H9 (cell line): ENCODE measurements around the gene SLC7A4. TPM values are rescaled to one million over a fixed set of nuclear protein-coding genes. Genes with fewer than 3 reads are reported as not detected.

Experiments used
- DNase-seq: peaks from one replicate; pipeline ENCODE4 v3.0.0-alpha.2; 2017
- H2AFZ ChIP-seq: one replicate; pipeline ENCODE4 v1.6.1; 2013; ENCODE audit warnings: mild to moderate bottlenecking, low read length, control low read depth, moderate library complexity
- H2AK5ac ChIP-seq: 2 replicates; pipeline ENCODE4 v1.6.1; 2013; ENCODE audit warnings: low read length, control low read depth, mixed read lengths; ENCODE audit not compliant: insufficient read length
- H2BK120ac ChIP-seq: one replicate; pipeline ENCODE4 v1.6.1; 2013; ENCODE audit warnings: low read depth, mild to moderate bottlenecking, low read length, control low read depth, inconsistent platforms; ENCODE audit not compliant: poor library complexity, severe bottlenecking
- H2BK12ac ChIP-seq: 2 replicates; pipeline ENCODE4 v1.6.1; 2013; ENCODE audit warnings: low read length, control low read depth, mixed read lengths, low read depth; ENCODE audit not compliant: insufficient read length
- H2BK15ac ChIP-seq: 2 replicates; pipeline ENCODE4 v1.6.1; 2013; ENCODE audit warnings: low read depth, low read length, control low read depth
- H2BK20ac ChIP-seq: one replicate; pipeline ENCODE4 v1.6.1; 2013; ENCODE audit warnings: low read depth, mild to moderate bottlenecking, low read length, control low read depth, inconsistent platforms; ENCODE audit not compliant: poor library complexity, severe bottlenecking
- H2BK5ac ChIP-seq: 2 replicates; pipeline ENCODE4 v1.6.1; 2013; ENCODE audit warnings: low read length, control low read depth, mixed read lengths; ENCODE audit not compliant: insufficient read length
- H3K14ac ChIP-seq: 2 replicates; pipeline ENCODE4 v1.6.1; 2013; ENCODE audit warnings: low read length, control low read depth; ENCODE audit not compliant: insufficient read depth
- H3K18ac ChIP-seq: 2 replicates; pipeline ENCODE4 v1.6.1; 2013; ENCODE audit warnings: low read depth, mild to moderate bottlenecking, mixed read lengths, low read length, control low read depth; ENCODE audit not compliant: insufficient read length
- H3K23ac ChIP-seq: 2 replicates; pipeline ENCODE4 v1.6.1; 2013; ENCODE audit warnings: low read length, control low read depth, mixed read lengths, low read depth; ENCODE audit not compliant: insufficient read length
- H3K23me2 ChIP-seq: 2 replicates; pipeline ENCODE4 v1.6.1; 2013; ENCODE audit warnings: low read depth, mild to moderate bottlenecking, mixed read lengths, low read length, control low read depth; ENCODE audit not compliant: insufficient read length, poor library complexity, severe bottlenecking
- H3K27ac ChIP-seq: 2 replicates; pipeline ENCODE4 v1.5.1; 2013; ENCODE audit warnings: low read length, control low read depth, mixed read lengths, low read depth; ENCODE audit not compliant: insufficient read length
- H3K27me3 ChIP-seq: 2 replicates; pipeline ENCODE4 v1.6.1; 2013; ENCODE audit warnings: low read length, control low read depth, inconsistent platforms; ENCODE audit not compliant: insufficient read depth
- H3K4ac ChIP-seq: 2 replicates; pipeline ENCODE4 v1.6.1; 2013; ENCODE audit warnings: low read depth, mild to moderate bottlenecking, control low read depth, inconsistent platforms, low read length, moderate library complexity
- H3K4me1 ChIP-seq: 2 replicates; pipeline ENCODE4 v1.6.1; 2013; ENCODE audit warnings: low read length, control low read depth, inconsistent platforms; ENCODE audit not compliant: insufficient read depth
- H3K4me2 ChIP-seq: 2 replicates; pipeline ENCODE4 v1.6.1; 2013; ENCODE audit warnings: low read length, control low read depth, mixed read lengths; ENCODE audit not compliant: insufficient read length, insufficient read depth
- H3K56ac ChIP-seq: 2 replicates; pipeline ENCODE4 v1.6.1; 2013; ENCODE audit warnings: low read depth, mild to moderate bottlenecking, mixed read lengths, low read length, control low read depth; ENCODE audit not compliant: insufficient read length
- H3K79me1 ChIP-seq: 2 replicates; pipeline ENCODE4 v1.6.1; 2013; ENCODE audit warnings: low read depth, mild to moderate bottlenecking, moderate library complexity, low read length, control low read depth, inconsistent platforms; ENCODE audit not compliant: insufficient read depth, poor library complexity, severe bottlenecking
- H3K79me2 ChIP-seq: 2 replicates; pipeline ENCODE4 v1.6.1; 2013; ENCODE audit warnings: low read length, control low read depth, inconsistent platforms; ENCODE audit not compliant: insufficient read depth
- H3K9ac ChIP-seq: 2 replicates; pipeline ENCODE4 v1.6.1; 2013; ENCODE audit warnings: low read length, control low read depth, mixed read lengths; ENCODE audit not compliant: insufficient read length; ENCODE audit errors: extremely low read depth
- H3K9me3 ChIP-seq: one replicate; pipeline ENCODE4 v1.6.1; 2013; ENCODE audit warnings: low read depth, low read length, inconsistent platforms; ENCODE audit not compliant: control insufficient read depth
- H3T11ph ChIP-seq: one replicate; pipeline ENCODE4 v1.6.1; 2013; ENCODE audit warnings: mild to moderate bottlenecking, low read length, control low read depth, inconsistent platforms
- H4K20me1 ChIP-seq: one replicate; pipeline ENCODE4 v1.6.1; 2013; ENCODE audit not compliant: control insufficient read depth, insufficient read length, insufficient read depth
- H4K5ac ChIP-seq: 2 replicates; pipeline ENCODE4 v1.6.1; 2013; ENCODE audit warnings: low read depth, mild to moderate bottlenecking, mixed read lengths, low read length, control low read depth; ENCODE audit not compliant: insufficient read length
- H4K8ac ChIP-seq: replicated peaks from 2 replicates; pipeline ENCODE4 v1.6.1; 2013; ENCODE audit warnings: low read length, control low read depth, mixed read lengths, low read depth; ENCODE audit not compliant: insufficient read length
- H4K91ac ChIP-seq: 2 replicates; pipeline ENCODE4 v1.6.1; 2013; ENCODE audit warnings: low read depth, mild to moderate bottlenecking, moderate library complexity, mixed read lengths, low read length, control low read depth; ENCODE audit not compliant: insufficient read length
- H3K27ac Mint-ChIP-seq, 3 experiments: 2 replicates in 2 of 3; 3 replicates in 1 of 3; pipeline ENCODE4 v1.8.0; 2020 to 2021; ENCODE audit warnings: mixed read lengths in 3 of 3, mild to moderate bottlenecking in 1 of 3, moderate library complexity in 1 of 3
- H3K27me3 Mint-ChIP-seq: 2 replicates; pipeline ENCODE4 v1.8.0; 2021; ENCODE audit warnings: low read depth, mild to moderate bottlenecking, moderate library complexity, mixed read lengths
- H3K36me3 Mint-ChIP-seq, 3 experiments: 2 replicates in 2 of 3; 3 replicates in 1 of 3; pipeline ENCODE4 v1.8.0; 2020 to 2021; ENCODE audit warnings: low read depth in 3 of 3, mixed read lengths in 3 of 3; ENCODE audit not compliant: insufficient read depth in 1 of 3
- H3K4me1 Mint-ChIP-seq, 2 experiments: 2 replicates each; pipeline ENCODE4 v1.8.0; 2020; ENCODE audit warnings: mixed read lengths in 2 of 2
- H3K4me3 Mint-ChIP-seq, 2 experiments: 2 replicates in 1 of 2; 3 replicates in 1 of 2; pipeline ENCODE4 v1.8.0; 2020 to 2021; ENCODE audit warnings: mild to moderate bottlenecking in 2 of 2, mixed read lengths in 2 of 2, moderate library complexity in 1 of 2
- H3K9me3 Mint-ChIP-seq, 2 experiments: 2 replicates in 1 of 2; 3 replicates in 1 of 2; pipeline ENCODE4 v1.8.0; 2020; ENCODE audit warnings: mild to moderate bottlenecking in 2 of 2, mixed read lengths in 2 of 2, moderate library complexity in 1 of 2
- CTCF ChIP-seq: fragments of 200-600 bp; sonication (generic); conservative IDR thresholded peaks from 3 replicates; pipeline ENCODE4 v1.8.0; 2021; ENCODE audit warnings: antibody characterized with exemption, mild to moderate bottlenecking
- WGBS: extraction: QIAGEN DNeasy Blood & Tissue Kit; methylation state at CpG from one replicate; pipeline ENCODE4 v1.1.7; 2013; ENCODE audit warnings: missing lambda C conversion rate, low lambda C conversion rate, mixed read lengths; ENCODE audit not compliant: insufficient read length; ENCODE audit errors: extremely low coverage; 5-methylcytosine and 5-hydroxymethylcytosine counted together
- total RNA-seq: library from RNA; stranded (reverse); gene quantifications from 2 replicates; pipeline ENCODE4 v1.2.1, GENCODE V29; 2021

SLC7A4 gene
- total RNA-seq, 1 experiment from 2014 or later = 0.09 TPM

- H3K9ac ChIP-seq = no peak overlapping the region
Observed at GRCh38 chr22:21003782-21004181, 28.6 kb downstream of the SLC7A4 start.

More at GRCh38 chr22:21003782-21004181, 28.6 kb downstream of the SLC7A4 start:
- TF ChIP-seq CTCF = no peak
- H2AFZ ChIP-seq = no peak overlapping the region
- no peak overlapping the region for H4K5ac ChIP-seq
- H3T11ph ChIP-seq = no peak overlapping the region
- no peak overlapping the region for H3K56ac ChIP-seq
- H3K9me3 Mint-ChIP-seq = no peaks in the 10 kb centered on the region
- no CpG with 5 or more reads among the region's 4 CpGs for whole genome bisulfite sequencing
- DNase-seq = no peak
- no peak overlapping the region for H3K14ac ChIP-seq
- H3K4me1 ChIP-seq = no peaks in the 10 kb centered on the region; the same call in 1 of the 2 replicates
- H3K9me3 ChIP-seq = no peaks in the 10 kb centered on the region
- H4K91ac ChIP-seq = no peak overlapping the region
- H2BK15ac ChIP-seq = no peak overlapping the region
- H4K8ac ChIP-seq = no peak overlapping the region
- no peak overlapping the region for H3K4ac ChIP-seq
- H3K23ac ChIP-seq = no peak overlapping the region
- H2BK20ac ChIP-seq = no peak overlapping the region
- no peaks in the 10 kb centered on the region for H3K27me3 Mint-ChIP-seq
- H3K23me2 ChIP-seq = peaks cover 11% of the 10 kb centered on the region
- H2BK12ac ChIP-seq = no peak overlapping the region
- H3K4me3 Mint-ChIP-seq = peak overlapping the region; percentile 88 to 92; a peak in 3 of 5 replicates
- H3K79me1 ChIP-seq = no peaks in the 10 kb centered on the region
- no peaks in the 10 kb centered on the region for H3K27me3 ChIP-seq
- no peak overlapping the region for H3K27ac Mint-ChIP-seq
- no peak overlapping the region for H2AK5ac ChIP-seq
- H3K79me2 ChIP-seq = no peaks in the 10 kb centered on the region
- H4K20me1 ChIP-seq = no peaks in the 10 kb centered on the region
- H3K18ac ChIP-seq = no peak overlapping the region
- peaks cover 11 to 17% of the 10 kb centered on the region in 2 experiments for H3K4me1 Mint-ChIP-seq
- H3K4me2 ChIP-seq = no peak overlapping the region
- H3K36me3 Mint-ChIP-seq = peaks cover 0 to 6% (median 1%) of the 10 kb centered on the region in 3 experiments; a peak in 3 of 7 replicates
- H2BK5ac ChIP-seq = no peak overlapping the region
- no peak overlapping the region for H3K27ac ChIP-seq
- no peak overlapping the region for H2BK120ac ChIP-seq
